HG03378 (cell line): ENCODE data around the gene RTN4RL2.

Experiments used
- ATAC-seq: cut with Tn5 transposase; IDR thresholded peaks from one replicate; pipeline ENCODE4 v1.9.1; 2021; ENCODE audit warnings: mild to moderate bottlenecking, moderate library complexity; ENCODE audit not compliant: unreplicated experiment

RTN4RL2 gene

DNA sequence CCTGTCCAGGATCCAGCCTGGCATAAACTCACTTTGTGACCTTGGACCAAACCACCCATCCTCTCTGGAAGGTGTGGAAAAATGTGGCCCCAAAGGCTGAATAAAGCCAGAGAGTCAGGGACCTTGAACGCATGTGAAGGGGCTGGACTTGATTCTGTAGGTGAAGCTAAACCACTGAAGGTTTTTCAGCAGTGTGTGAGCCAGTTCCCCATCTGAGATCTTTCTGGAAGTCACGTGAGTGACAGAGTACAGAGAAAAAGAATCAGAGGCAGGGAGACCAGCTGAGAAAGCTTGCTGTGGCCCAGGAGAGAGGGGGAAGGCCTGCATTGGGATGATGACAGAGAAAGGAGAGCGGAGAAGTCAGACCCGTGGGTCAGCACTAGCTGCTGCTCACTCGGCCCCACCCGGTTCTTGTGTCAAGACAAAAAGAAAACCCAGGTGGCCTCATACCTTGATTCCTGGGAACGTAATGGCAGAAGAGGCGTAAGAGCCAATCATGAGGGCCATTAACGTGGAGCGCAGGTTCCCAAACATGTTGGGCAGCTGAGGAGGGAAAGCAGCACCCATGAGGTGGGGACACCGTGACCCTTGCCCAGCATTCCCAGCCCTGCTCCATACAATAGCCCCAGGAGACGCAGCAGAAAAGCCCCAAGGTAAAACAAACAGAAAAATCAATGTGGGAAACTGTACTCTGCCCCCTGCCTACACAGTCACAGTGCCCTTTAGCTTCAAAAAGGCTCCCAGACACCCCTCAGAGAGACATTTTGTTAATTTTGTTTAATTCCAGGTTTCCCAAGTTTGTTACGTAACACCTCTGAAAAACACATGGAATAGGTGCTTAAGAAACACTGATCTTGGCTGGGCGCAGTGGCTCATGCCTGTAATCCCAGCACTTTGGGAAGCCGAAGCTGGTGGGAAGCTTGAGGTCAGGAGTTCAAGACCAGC lies 37.2 kb downstream of the RTN4RL2 start:
- no peak for ATAC-seq

- no peak for ATAC-seq
Observed at GRCh38 chr11:57498540-57498939, 38.2 kb downstream of the RTN4RL2 start.

- ATAC-seq: peak; percentile 86
Observed at GRCh38 chr11:57499413-57499982, 39.2 kb downstream of the RTN4RL2 start.

DNA sequence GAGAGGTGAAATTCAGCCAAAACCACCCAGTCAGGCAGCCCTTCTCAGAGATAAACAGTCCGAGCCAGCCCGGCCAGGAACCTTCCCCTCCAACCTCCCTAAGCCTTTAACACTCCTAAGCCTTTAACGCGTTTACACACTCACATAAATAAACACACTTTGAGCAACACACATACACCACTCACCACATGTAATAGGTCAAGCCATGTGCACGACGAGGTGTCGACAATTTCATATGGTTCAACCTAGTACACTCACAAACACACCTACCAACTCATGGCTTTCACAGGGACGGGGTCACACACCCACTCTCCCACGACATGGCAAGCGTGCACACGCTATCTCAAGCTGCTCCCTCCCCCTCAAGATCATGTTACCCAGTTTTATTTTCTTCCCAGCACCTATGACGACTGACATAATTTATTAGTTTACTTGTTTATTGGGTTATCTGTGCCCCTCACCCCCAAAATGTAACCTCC lies 39.7 kb downstream of the RTN4RL2 start:
- no peak for ATAC-seq

DNA sequence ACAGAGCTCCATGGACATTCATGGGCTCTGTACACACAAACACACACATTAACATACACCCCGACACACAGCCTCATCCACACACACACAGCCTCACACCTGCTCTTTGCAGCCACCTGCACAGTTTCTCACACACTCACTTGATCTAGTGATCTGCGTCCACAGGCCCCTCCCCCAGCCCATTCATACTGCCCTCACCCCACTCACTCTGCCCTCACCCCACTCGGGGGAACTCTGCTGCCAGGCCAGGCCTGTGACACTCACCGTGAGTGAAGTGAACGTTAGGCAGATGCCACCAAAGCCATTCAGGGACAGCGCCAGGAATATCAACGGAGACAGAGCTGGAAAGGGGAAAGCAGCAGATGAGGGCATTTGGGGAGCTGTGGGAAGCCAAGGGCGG lies 40.2 kb downstream of the RTN4RL2 start:
- no peak for ATAC-seq

GRCh38 chr11:57500926-57501325 lies 40.6 kb downstream of the RTN4RL2 start:
- no peak for ATAC-seq

DNA sequence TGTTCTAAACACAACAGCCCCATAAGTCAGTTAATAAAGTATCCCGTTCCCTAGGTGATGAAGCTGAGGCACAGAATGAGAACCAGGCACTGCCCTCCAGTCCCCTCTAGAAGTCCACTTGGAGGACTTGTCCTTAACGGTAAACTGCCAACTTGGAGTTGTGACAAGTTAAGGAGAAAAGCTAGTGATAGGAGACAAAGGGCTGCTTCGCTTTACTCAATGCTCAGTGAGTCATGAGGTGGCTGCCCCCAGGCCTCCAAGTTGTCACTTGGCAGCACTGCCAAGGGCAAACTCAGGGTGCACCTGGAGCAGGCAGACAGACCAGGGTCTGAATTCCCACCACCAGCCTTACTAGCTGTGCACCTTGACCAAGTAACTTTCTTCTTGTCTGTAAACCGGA lies 41.6 kb downstream of the RTN4RL2 start:
- ATAC-seq: no peak

GRCh38 chr11:57502376-57502775 lies 42.0 kb downstream of the RTN4RL2 start:
- ATAC-seq: no peak

GRCh38 chr11:57502870-57503269 lies 42.5 kb downstream of the RTN4RL2 start:
- ATAC-seq: no peak

- ATAC-seq: no peak
Observed at GRCh38 chr11:57504511-57504910, 44.2 kb downstream of the RTN4RL2 start.

DNA sequence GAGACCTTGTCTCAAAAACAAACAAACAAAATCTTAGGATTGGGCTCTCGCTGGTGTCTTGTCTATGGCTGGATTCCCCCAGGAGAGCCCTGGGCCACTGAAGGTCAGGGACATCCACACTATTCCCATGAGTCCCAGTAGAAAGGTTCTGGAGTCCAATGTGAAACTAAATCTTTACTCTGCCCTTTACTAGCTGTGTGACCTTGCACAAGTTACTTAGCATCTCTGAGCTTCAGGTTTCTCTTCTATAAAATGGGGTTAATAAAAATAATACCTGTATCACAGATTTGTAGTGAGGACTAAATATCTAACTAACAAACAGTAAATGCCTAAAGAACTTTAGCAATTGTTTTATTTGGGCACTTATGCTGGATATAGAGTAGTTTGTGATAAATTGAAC lies 46.2 kb downstream of the RTN4RL2 start:
- ATAC-seq: no peak

DNA sequence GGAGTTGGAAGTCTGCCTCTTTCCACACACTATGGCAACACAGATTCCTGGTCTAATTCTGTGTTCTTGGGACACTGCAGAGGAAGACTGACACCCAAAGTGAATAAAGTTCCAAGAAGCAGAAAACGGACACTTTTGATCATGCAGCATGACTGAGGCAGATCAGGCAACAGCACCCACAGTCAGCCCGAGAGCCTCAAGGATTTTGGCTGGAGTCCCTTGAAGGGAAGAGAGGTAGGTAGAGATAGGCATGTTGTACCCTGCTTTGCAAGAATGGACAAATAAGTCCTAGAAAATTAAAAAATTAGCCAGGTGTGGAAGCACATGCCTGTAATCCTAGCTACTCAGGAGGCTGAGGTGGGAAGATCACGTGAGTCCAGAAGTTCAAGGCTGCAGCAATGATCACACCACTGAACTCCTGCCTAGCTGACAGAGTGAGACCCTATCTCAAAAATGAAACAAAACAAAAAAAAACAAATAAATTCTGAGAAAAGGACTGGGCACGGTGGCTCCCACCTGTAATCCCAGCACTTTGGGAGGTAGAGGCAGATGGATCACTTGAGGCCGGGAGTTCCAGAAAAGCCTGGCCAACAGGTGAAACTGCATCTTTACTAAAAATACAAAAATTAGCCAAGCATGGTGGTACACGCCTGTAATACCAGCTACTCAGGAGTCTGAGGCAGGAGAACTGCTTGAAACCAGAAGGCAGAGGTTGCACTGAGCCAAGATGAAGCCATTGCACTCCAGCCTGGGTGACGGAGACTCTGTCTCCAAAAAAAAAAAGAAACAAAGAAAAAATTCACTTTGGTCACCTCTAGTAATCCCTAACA lies 48.2 kb downstream of the RTN4RL2 start:
- no peak for ATAC-seq

GRCh38 chr11:57511741-57512430 lies 51.6 kb downstream of the RTN4RL2 start:
- no peak for ATAC-seq

GRCh38 chr11:57512646-57513451 lies 52.5 kb downstream of the RTN4RL2 start:
- ATAC-seq: no peak

GRCh38 chr11:57513452-57513795 lies 53.1 kb downstream of the RTN4RL2 start:
- no peak for ATAC-seq

GRCh38 chr11:57513911-57514537 lies 53.7 kb downstream of the RTN4RL2 start:
- peak; percentile 45 for ATAC-seq

DNA sequence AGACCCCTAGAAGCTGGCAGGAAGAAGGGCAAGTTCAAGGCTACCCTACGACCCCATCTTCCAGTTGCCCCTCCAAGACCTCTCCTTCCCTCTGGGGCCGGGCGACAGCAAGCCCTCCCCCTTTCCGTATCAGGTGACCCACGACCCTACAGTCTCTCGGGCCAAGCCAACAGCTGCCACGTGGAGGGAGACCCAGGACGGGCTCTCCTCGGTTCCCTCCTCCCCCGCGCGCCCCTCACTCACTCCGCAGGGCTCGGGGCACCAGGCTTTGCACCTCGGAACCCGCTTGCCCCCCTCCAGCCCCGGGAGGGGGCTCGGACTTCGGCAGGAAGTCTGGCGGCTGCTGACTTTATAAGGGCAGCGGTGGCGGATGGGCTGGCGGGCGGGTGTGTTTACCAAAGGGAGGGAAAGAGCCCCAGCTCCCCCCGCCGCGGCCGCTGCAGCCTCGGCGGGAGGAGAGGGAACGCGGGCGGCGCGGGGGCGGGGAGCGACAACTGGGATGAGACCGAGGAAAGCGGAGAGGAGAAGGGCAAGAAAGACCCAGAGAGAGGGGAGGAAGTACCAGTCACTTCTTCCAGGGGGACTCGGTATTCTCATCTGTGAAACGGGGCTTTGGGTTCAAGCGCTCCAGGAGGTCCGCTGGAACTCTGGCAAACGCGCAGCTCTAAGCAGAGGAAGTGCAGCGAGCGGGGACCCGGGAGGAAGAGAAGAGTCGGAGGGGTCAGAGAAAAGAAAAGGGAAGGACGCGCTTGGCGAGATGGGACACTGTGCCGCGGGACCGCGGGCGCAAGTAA lies 54.4 kb downstream of the RTN4RL2 start:
- peak; percentile 34 for ATAC-seq

- ATAC-seq: peak; percentile 42
Observed at GRCh38 chr11:57515332-57516060, 55.2 kb downstream of the RTN4RL2 start, which contains the start of gene SLC43A1. Gene SLC43A1 (minus strand): TSS chr11:57515702. CDS start chr11:57514111, 1,591 bp downstream.
